Astrocyte of the spinal cord (primary cell): ENCODE data around the gene VAT1L.
"Not testable (repeated sequence)": the region's sequence is repeated elsewhere in the genome, so short reads cannot be mapped to it uniquely, and the experiment has no call there.

Experiments used
- DNase-seq: peaks from one replicate; pipeline ENCODE4 v3.0.0; 2011; ENCODE audit warnings: low read depth, low spot score
- H3K4me3 ChIP-seq: 2 replicates; pipeline ENCODE4 v1.5.1; 2011; ENCODE audit warnings: low read depth, mild to moderate bottlenecking, low read length, moderate library complexity
- in situ Hi-C: cut with HindIII; loops from 2 replicates; pipeline ENCODE4 v1.10.0; 2017; ENCODE audit warnings: low sequenced_read_pairs
- TF ChIP-seq, protein P1 (sequence below): IDR thresholded peaks from 2 replicates; pipeline ENCODE4 v1.5.1; 2012; ENCODE audit warnings: low read depth, mild to moderate bottlenecking, low read length, inconsistent platforms

VAT1L gene

GRCh38 chr16:77991701-77992100 lies 203.3 kb downstream of the VAT1L start:
- no peak for DNase-seq
- TF ChIP-seq, protein P1, sequence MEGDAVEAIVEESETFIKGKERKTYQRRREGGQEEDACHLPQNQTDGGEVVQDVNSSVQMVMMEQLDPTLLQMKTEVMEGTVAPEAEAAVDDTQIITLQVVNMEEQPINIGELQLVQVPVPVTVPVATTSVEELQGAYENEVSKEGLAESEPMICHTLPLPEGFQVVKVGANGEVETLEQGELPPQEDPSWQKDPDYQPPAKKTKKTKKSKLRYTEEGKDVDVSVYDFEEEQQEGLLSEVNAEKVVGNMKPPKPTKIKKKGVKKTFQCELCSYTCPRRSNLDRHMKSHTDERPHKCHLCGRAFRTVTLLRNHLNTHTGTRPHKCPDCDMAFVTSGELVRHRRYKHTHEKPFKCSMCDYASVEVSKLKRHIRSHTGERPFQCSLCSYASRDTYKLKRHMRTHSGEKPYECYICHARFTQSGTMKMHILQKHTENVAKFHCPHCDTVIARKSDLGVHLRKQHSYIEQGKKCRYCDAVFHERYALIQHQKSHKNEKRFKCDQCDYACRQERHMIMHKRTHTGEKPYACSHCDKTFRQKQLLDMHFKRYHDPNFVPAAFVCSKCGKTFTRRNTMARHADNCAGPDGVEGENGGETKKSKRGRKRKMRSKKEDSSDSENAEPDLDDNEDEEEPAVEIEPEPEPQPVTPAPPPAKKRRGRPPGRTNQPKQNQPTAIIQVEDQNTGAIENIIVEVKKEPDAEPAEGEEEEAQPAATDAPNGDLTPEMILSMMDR, result no peak
- in situ Hi-C loops, result no loop called here
- H3K4me3 ChIP-seq, result no peak overlapping the region

GRCh38 chr16:77992381-77992780 lies 204.0 kb downstream of the VAT1L start:
- in situ Hi-C loops, H3K4me3 ChIP-seq: not testable (repeated sequence)

DNA sequence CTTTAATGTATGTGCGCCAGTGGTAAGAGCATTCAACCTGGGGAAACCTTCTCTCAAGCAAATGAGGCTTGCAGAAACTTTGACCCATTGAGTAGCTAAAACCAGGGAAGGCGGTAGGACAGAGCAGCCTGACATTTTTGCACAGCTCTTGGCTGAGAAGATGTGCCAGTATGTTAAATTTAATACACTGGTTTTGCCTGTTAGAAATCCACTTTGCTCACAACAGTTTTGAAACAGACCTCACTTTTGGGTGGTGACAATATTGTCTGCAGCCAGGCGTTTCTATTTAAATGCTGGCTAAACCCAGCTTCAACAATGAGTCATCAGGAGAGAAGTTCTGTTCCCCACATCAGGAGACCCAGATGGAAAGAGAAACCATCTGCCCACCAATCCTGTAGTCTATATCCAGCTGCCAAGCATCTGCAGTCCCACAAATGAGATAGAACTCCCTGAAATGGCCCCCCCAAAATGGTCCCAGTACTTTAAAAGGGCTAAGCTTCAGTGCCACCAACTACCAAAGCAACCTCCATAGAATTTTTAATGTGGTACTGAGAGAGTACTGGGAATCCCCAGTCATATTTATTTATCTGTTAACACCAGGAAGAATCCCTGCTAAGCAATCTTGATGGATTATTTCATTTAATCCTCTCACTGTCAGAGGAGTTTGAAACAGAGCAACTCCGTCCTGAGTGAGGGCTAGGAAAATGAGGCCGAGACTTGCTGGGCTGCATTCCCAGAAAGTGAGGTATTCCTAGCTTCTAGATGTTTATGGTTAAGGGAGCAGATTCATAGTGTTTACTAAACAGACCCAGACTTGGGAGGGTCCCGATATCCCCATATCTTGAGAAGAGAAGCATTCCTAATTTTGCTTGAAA lies 205.0 kb downstream of the VAT1L start:
- peak; percentile 74 for DNase-seq
- TF ChIP-seq, protein P1, result no peak
- no peak overlapping the region for H3K4me3 ChIP-seq
- in situ Hi-C loops, result no loop called here

More at GRCh38 chr16:77992381-77992780, 204.0 kb downstream of the VAT1L start:
- not testable (repeated sequence) for DNase-seq

GRCh38 chr16:77995843-77996455 lies 207.6 kb downstream of the VAT1L start:
- no peak overlapping the region for H3K4me3 ChIP-seq
- in situ Hi-C loops, result no loop called here
- TF ChIP-seq, protein P1, result no peak
- peak; percentile 2 for DNase-seq

DNA sequence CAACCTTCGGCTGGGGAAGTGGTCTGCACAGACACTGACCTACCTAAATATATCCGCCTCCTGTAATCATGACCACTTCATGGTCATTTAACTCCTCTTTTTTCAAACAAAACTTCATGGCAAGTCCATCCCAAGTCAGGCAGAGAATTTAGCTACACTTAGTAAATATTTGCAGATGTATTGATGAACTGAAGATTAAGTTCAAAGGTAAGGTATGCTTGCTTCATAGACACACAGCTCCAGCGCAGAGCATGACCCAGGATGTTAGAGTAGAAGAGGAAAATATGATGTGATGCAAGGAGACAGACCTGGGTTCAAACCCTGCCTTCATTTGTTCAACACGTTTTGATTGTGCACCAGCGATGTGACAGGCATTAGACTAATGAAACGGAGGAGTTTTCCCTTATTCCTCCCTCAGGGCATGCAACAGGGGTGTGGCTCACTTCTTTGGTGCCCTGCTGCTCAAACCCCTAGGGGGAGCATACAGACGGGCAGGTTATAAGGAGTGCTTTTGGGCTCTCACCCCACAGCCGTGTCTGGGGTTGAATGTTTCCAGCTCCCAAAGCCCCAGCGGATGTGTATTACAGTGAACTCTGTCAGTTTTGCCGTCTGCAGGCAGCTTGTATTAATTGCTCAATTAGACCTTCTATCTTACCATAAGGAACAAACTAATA lies 210.1 kb downstream of the VAT1L start:
- TF ChIP-seq, protein P1, result no peak
- in situ Hi-C loops, result no loop called here
- DNase-seq, result no peak

GRCh38 chr16:78001451-78002025 lies 213.2 kb downstream of the VAT1L start:
- H3K4me3 ChIP-seq, result no peak overlapping the region
- TF ChIP-seq, protein P1, result no peak
- no peak for DNase-seq
- in situ Hi-C loops, result no loop called here

More for the DNA sequence above, 210.1 kb downstream of the VAT1L start:
- no peak overlapping the region for H3K4me3 ChIP-seq
